ENCODE results near the gene TSPAN5.

The TSPAN5 gene

GRCh38 chr4:98641906-98642668 lies 16.3 kb downstream of the TSPAN5 start:
- DNase-seq, result no peak

GRCh38 chr4:98641376-98641775 lies 17.0 kb downstream of the TSPAN5 start:
- no peak for DNase-seq

GRCh38 chr4:98639523-98639922 lies 18.9 kb downstream of the TSPAN5 start:
- no peak for DNase-seq

GRCh38 chr4:98639108-98639507 lies 19.3 kb downstream of the TSPAN5 start:
- no peak for DNase-seq

- DNase-seq, result no peak
These were observed 19.8 kb downstream of the TSPAN5 start for GRCh38 chr4:98638661-98639060.

GRCh38 chr4:98634061-98634460 lies 24.4 kb downstream of the TSPAN5 start:
- no peak for DNase-seq

- no peak for DNase-seq
These were observed 25.3 kb downstream of the TSPAN5 start for GRCh38 chr4:98633159-98633558.

GRCh38 chr4:98632258-98632657 lies 26.2 kb downstream of the TSPAN5 start:
- no peak for DNase-seq

- DNase-seq, result no peak
These were observed 26.9 kb downstream of the TSPAN5 start for GRCh38 chr4:98631506-98631905.

GRCh38 chr4:98630737-98631454 lies 27.5 kb downstream of the TSPAN5 start:
- DNase-seq, result no peak

GRCh38 chr4:98627531-98628257 lies 30.7 kb downstream of the TSPAN5 start:
- no peak for DNase-seq

GRCh38 chr4:98626350-98626749 lies 32.1 kb downstream of the TSPAN5 start:
- no peak for DNase-seq

GRCh38 chr4:98625920-98626319 lies 32.5 kb downstream of the TSPAN5 start:
- DNase-seq, result no peak

- no peak for DNase-seq
These were observed 33.0 kb downstream of the TSPAN5 start for GRCh38 chr4:98625399-98625798.

GRCh38 chr4:98624642-98625041 lies 33.8 kb downstream of the TSPAN5 start:
- no peak for DNase-seq

- no peak for DNase-seq
These were observed 34.3 kb downstream of the TSPAN5 start for GRCh38 chr4:98624144-98624543.

GRCh38 chr4:98623126-98623802 lies 35.1 kb downstream of the TSPAN5 start:
- no peak for DNase-seq

GRCh38 chr4:98620087-98620784 lies 38.2 kb downstream of the TSPAN5 start:
- DNase-seq, result no peak

- no peak for DNase-seq
These were observed 39.2 kb downstream of the TSPAN5 start for GRCh38 chr4:98619180-98619579.

- DNase-seq, result no peak
These were observed 39.7 kb downstream of the TSPAN5 start for GRCh38 chr4:98618680-98619079.

GRCh38 chr4:98617358-98618047 lies 40.9 kb downstream of the TSPAN5 start:
- DNase-seq, result no peak

- DNase-seq, result no peak
These were observed 42.4 kb downstream of the TSPAN5 start for GRCh38 chr4:98615991-98616390.

All from COR-L47 (cell line).